Stimulated activated CD8-positive, alpha-beta memory T cell treated with anti-CD3 and anti-CD28 coated beads, Interleukin-7, amount 100 ng/mL, for 24 hours (primary cell): ENCODE measurements around the gene ADAM12.

Source experiments
- DNase-seq: peaks from one replicate; pipeline ENCODE4 v3.0.0-alpha.2; 2020; ENCODE audit warnings: low read depth

The ADAM12 gene

GRCh38 chr10:126081841-126082466 lies 306.3 kb downstream of the ADAM12 start:
- no peak for DNase-seq

GRCh38 chr10:126080879-126081411 lies 307.3 kb downstream of the ADAM12 start:
- no peak for DNase-seq

- DNase-seq = no peak
Measured at GRCh38 chr10:126080291-126080825, 307.9 kb downstream of the ADAM12 start.

GRCh38 chr10:126075009-126075408 lies 313.3 kb downstream of the ADAM12 start:
- no peak for DNase-seq

GRCh38 chr10:126074291-126074690 lies 314.0 kb downstream of the ADAM12 start:
- no peak for DNase-seq

GRCh38 chr10:126073606-126074005 lies 314.7 kb downstream of the ADAM12 start:
- DNase-seq = no peak

- no peak for DNase-seq
Measured at GRCh38 chr10:126072622-126073021, 315.7 kb downstream of the ADAM12 start.

GRCh38 chr10:126070476-126071215 lies 317.6 kb downstream of the ADAM12 start:
- DNase-seq = no peak

GRCh38 chr10:126068322-126068721 lies 320.0 kb downstream of the ADAM12 start:
- no peak for DNase-seq

- DNase-seq = no peak
Measured at GRCh38 chr10:126066456-126066855, 321.8 kb downstream of the ADAM12 start.

- no peak for DNase-seq
Measured at GRCh38 chr10:126065751-126066377, 322.4 kb downstream of the ADAM12 start.

- DNase-seq = no peak
Measured at GRCh38 chr10:126064512-126064911, 323.8 kb downstream of the ADAM12 start.

- DNase-seq = no peak
Measured at GRCh38 chr10:126063353-126063791, 324.9 kb downstream of the ADAM12 start.

- no peak for DNase-seq
Measured at GRCh38 chr10:126062131-126063032, 325.9 kb downstream of the ADAM12 start.

GRCh38 chr10:126061526-126061925 lies 326.8 kb downstream of the ADAM12 start:
- no peak for DNase-seq

- DNase-seq = no peak
Measured at GRCh38 chr10:126060261-126060931, 327.9 kb downstream of the ADAM12 start.

GRCh38 chr10:126059076-126059826 lies 329.0 kb downstream of the ADAM12 start:
- DNase-seq = no peak

- DNase-seq = no peak
Measured at GRCh38 chr10:126058507-126058906, 329.8 kb downstream of the ADAM12 start.

GRCh38 chr10:126058104-126058503 lies 330.2 kb downstream of the ADAM12 start:
- DNase-seq = no peak

- no peak for DNase-seq
Measured at GRCh38 chr10:126057494-126057893, 330.8 kb downstream of the ADAM12 start.
